GM21367 (cell line): ENCODE results near the gene RAB5IF.
"Not testable (repeated sequence)": the region's sequence is repeated elsewhere in the genome, so short reads cannot be mapped to it uniquely, and the experiment has no call there.

Experiments
- ATAC-seq: cut with Tn5 transposase; IDR thresholded peaks from one replicate; pipeline ENCODE4 v1.9.1; 2021; ENCODE audit not compliant: unreplicated experiment

The RAB5IF gene

DNA sequence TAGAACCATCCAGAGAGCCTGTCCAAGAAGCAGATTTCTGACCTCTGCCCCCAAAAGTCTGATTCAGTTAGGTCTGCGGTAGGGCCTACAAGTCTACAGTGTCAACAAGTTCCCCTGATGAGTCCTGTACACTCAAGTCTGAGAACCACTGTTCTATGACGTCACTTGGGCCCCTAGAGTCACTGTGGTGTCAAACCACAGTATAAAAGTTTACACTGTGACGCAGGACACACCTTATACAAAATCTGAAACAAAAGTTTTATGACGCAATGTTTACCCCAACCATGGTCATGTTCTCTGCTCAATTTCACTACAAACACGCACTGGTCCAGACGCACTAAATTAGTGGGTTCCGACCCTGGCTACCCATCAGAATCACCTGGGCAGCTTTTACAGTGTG, 22.5 kb downstream of the RAB5IF start:
- no peak for ATAC-seq

DNA sequence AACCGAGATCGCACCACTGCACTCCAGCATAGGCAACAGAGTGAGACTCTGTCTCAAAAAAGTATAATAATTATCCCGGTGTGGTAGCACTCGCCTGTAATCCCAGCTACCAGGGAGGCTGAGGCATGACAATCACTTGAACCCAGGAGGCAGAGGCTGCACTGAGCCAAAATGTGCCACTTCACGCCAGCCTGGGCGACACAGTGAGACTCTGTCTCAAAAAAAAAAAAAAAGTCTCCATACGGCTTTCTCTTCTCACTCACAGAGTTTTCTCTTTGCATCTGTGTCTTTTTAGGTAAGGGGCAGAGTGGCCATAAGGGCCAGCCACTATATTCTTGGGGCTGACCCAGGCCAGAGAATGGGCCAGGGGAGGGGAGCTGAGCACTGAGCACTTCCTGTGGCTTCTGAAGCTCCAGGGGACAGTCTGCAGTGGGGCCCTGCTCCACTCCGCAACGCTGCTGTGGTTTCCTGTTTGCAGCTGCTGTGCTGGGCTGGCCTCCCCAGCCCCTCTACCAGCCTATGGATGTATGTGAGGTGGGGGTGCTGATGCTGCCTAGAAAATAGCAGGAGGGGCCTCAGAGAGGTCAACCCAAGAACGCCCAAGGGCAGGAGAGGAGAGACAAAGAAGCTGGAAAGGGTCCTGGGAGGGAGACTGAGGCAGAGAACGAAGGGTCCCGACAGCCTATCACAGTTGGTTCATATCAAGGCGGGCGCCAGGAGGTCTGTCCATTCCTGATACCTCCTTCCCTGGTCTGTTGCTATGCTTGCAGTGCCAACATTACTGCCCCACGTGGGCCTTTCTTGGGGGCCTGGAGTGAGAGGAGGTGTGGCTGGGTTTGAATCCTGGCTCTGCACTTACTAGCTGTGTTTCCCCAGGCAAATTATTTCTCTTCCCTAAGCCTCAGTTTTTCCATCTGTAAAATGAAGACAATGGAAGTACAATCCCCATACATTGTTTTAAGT, 24.4 kb downstream of the RAB5IF start:
- no peak for ATAC-seq

DNA sequence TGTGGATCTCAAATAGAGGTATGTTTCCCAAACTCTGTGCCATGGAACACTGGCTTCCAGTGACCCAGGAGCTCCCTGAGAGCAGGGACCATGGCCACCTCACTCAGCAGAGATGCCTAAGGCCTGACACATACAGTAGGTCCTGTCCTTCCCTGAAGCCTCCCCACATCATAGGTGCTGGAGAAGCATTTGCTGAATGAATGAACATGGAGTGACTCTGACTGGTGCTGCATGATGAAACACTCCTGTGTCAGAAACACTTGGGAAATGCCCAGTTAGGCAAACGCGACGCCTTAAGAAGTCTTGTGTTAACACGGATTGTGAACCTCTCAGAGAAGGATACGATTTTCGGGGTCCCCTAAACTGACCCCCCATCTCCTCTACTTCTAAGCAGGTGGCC, 26.1 kb downstream of the RAB5IF start:
- no peak for ATAC-seq

DNA sequence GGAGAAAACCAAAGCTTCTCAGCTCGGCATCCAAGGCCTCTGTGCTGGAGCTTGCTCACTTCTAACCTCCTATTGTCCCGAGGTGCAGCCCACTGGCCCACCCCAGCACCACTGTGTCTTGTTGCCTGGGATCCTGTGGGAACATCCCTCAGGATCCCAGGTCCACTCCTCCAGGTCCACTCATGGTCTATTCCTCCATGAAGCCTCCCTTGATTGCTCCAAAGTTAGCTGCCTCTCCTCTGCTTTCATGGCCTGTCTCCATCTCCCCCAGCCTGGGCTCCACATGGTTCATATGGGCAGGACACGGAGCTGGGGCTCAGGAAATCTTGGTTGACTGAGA, 26.5 kb downstream of the RAB5IF start:
- ATAC-seq: no peak

DNA sequence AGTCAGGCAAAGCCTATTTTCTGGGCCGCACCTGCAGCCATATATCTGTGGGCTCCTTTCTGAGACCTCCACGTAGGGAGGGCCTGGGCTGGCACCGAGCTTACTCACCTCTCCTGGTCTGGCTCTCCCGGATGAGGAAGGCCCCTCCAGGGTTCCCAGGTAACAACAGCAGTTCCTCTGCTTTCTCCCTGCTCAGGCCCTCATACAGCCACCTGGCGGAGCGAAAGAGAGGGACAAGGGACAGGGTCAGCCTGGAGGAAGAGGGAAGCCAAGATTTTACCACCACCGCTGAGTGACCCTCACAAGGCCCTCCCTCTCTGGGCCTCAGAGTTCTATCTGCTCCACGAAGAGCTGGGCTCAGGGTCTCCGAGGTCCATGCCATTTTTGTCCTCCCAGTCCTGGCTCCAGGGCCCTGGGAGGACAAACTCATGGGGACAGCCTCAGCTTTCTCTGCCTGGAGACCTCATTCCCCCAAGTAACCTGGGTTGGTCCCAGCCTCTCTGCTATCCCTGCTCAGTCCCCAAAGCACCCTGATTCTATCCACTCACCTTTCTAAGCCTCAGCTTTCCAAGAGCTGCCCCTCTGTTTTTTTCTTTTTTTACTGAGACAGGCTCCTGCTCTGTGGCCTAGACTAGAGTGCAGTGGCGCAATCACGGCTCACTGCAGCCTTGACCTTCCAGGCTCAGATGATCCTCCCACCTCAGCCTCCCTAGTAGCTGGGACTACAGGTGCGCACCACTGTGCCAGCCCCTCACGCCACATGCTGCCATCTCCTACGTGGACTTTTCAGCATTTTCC, 27.1 kb downstream of the RAB5IF start:
- ATAC-seq: no peak

DNA sequence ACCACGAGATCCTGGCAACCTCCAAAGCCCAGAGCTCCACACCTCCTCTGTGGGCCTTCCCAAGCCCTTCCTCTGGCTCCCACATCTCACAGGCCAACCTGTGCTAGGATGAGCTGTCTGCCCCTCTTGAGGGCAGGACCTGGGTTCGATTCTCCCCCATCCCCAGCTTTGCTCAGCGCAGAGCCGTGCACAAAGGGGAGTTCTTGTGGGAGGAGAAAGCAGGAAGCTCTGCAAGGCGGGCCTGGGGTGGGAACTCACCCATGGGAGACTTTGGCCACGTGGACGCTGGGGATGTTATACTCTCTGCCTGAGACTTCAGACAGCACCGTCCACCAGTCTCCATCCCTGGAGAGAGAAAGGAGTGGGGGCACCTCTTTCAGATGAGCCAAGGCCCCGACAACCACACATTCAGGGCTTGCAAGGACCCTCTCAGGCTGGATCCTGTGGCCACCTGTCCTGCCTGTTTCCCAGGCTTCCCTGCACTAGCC, 27.8 kb downstream of the RAB5IF start:
- ATAC-seq: no peak

DNA sequence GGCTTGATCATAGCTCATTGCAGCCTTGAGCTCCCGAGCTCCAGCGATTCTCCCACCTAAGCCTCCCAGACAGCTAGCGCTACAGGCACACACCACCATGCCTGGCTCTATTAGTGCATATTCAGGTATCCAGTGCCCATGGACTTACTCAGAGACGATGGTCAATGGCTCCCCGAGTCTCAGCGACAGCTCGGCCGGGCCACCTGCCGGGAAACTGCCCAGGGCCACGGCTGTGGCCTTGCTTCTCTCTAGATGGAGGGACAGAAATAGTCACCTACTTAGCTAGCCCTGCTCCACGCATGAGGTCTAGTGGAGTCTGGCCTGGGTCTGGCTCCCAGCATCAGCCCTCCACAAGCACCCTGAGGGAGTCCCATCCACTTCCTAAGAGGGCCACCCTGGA, 28.8 kb downstream of the RAB5IF start:
- no peak for ATAC-seq

DNA sequence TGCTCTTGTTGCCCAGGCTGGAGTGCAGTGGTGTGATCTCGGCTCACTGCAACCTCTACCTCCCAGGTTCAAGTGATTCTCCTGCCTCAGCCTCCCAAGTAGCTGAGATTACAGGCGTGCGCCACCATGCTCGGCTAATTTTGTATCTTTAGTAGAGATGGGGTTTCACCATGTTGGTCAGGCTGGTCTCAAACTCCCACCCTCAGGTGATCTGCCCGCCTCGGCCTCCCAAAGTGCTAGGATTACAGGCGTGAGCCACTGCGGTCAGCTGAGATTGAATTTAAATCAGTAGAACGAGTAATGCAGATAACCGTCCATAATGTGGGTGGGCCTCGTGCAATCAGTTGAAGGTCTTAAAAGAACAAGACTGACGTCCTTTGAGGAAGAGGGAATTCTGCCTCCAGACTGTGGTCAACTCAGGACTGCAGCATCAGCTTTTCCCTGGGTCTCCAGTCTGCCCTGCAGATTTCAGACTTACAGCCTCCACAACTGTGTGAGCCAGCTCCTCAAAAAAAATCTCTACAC, 33.4 kb downstream of the RAB5IF start:
- ATAC-seq: not testable (repeated sequence)

DNA sequence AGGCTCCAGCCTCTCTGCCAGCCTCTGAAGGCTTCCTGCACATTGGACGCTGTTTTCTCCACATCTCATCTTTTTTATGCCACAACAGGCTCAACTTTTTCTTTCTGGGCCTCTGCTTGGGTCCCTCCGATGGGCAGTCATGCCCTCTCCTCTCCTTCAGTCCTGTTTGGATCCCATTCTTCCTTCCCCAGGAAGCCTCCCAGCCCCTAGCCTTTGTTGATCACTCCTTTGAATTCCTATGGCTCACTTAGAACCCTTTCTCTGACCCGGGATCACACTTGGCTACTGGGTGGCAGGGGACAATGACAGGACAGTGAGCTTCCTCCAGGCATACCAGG, 35.9 kb downstream of the RAB5IF start:
- ATAC-seq: no peak

DNA sequence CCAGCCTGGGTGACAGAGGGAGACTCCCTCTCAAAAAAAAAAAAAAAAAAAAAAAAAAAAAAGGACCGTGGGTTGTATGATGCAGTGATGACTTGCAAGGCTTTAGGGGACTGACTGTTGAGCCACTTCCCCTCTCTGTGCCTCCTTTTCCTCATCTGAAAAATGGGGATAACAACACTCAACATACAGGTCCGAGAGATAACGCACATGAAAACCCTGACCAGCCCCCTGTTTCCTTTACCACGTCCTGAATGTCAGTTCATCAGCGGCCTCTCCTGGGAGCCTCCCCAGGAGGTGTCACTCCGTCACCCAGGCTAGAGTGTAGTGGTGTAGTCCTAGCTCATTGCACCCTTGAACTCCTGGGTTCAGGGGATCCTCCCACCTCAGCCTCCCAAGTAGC, 36.6 kb downstream of the RAB5IF start:
- no peak for ATAC-seq

DNA sequence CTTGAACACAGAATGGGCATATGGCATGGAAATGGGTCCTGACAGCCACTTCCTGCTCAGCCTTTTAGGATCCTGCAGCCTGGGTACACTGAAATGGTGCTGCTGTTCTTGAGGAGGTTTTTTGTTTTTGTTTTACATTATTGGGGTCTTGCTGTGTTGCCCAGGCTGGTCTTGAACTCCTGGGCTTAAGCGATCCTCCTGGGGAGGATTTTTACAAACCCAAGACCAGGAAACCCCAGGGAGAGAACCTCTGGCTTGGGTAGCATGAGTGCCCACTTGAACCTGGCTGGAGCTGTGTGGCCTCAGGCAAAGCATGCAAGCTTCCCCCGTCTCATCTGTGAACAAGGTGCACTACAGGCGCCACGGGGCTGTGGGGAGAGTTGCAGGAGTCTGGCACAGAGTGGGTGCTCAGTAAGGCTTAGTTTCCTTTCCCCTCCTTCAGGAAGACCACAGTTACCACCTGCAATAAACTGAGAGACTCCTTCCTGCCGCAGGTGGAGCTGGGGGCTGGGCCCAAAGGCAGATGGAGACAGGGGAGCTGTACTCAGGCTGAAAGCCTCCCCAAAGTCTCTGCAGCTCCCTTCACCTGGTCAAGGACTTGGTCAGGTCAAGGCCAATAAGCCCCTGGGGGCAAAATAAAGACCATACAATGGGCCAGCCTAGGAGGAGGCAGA, 38.6 kb downstream of the RAB5IF start:
- ATAC-seq: no peak

DNA sequence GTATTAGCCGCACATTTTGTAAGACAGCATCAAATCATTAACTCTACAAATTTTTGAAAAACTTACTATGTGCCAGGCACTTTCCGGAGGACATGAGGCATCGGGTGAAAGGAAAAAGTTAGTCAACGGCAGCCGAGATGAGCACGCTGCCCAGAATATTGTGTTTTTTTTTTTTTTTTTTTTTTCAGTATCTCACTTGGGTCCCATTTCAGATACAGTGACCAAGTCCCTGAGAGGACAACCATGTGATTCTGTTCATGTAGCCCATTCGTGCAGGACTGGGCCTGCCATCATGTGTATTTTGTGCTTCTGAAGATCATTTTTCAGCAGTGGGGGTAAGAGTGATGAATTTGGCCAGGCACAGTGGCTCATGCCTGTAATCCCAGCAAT, 39.1 kb downstream of the RAB5IF start:
- ATAC-seq: no peak

DNA sequence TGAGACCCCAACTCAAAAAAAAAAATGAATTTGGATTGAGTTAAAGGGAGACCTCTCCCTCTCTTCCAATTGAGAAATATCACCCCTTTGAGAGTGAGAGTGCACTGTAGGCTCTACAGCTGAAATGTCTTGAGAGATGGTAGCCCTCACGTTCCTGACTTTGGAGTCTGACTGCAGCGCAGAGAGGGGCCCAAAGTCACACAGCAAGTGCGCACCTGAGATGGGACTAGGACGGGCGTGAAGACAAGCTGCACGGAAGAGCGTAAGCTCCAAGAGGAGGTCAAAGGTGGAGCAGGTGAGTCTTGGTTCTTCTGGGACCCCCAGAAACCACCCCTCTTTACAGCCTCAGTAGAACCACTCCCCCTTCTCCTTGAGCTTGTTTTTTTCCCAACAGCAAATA, 39.8 kb downstream of the RAB5IF start:
- no peak for ATAC-seq

DNA sequence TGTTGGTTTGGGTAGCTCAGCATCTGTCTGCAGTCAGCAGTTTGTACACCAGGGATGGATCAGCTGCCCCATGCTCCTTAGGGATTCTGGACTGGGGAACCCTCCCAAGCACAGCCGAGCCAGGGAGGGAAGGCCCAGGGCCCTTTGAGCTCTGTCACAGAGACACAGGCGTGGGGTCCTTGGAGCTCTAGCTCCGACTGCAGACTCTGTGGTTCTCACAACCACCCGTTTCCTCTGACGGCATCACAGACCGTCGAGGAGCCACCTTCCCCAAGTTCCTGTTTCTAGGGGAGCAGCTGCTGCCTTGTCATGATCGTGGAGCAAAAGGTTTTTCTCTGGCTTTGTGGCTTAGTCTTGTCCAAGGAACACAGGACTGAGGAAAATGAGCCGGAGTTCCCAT, 40.4 kb downstream of the RAB5IF start, which contains the start of gene SLA2:
TSS of gene SLA2 (minus strand) at position 199 of the 400 bp plus-strand sequence. CDS start 4,861 bp downstream, outside the sequence.
- no peak for ATAC-seq

DNA sequence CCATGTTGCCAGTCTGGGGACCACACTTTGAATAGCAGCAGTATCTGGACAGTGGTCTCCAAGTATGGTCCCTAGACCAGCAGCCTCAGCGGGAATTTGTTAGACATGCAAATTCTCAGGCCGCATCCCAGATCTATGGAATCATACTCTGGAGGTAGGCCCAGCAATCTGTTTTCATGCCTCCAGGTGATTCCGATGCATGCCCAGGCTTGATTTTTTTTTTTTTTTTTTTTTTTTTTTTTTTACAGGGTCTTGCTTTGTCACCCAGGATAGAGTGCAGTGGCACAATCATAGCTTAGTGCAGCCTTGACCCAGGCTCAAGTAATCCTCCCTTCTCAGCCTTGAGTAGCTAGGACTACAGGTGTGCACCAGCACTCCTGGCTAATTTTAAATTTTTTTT, 41.1 kb downstream of the RAB5IF start:
- ATAC-seq: no peak

DNA sequence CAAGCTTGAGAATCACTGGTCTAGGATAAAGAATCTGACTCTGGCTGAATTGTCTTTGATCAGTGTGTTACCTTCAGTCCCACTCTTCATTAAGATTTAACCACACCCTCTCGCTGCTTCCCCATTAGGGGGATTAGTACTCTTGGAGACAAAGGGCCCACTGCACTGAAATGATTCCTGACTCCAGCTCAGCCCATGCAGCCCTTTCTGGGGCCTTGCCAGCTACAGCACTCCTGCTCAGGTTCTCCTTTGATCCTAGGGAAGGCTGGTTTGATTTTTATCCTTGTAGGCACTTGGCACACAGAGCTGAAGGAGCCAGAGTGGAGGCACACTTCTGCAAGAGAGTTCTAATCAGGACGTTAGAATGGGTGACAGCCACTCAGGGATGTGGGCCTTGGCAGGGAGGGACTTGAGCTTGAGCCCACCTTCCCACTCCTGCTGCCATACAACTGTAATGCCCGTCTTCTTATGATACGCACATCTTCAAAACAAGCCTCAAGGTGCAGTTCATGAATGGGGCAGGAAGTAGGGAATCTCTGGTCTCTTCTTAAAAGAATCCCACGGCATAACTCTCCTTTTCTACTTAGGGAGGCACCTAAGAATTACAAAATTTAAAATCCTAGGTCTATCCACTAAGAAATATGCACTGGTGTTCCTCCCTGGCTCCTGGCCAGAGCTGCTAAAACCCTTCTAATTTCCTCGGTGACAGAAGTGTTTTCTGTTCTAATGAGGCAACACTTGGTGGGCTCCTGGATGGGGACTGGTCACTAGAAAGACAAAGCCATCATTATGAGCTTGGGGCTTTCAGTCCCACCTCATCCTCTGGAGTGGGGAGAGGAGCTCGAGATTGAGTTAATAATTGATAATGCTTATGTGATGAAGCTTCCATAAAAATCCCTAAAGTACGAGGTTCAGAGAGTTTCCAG, 41.9 kb downstream of the RAB5IF start:
- ATAC-seq: no peak

DNA sequence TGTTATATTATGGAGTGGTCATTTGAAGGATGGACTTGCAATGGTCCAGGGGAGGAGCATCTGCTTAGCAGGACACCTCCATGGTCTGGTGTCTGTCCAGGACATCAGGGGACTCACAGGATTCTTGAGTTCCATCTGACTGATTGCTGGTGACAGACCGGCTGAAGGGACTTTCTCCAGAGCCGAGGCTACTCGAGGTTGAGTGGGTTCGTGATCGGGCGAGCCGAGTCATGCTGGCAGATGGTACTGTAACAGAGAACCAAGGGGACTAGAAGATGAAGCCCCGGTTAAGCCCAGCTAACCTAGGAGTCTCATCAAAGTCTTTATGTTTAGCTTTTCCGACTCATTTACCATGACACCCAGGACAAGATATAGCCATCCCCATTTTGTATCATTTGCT, 47.9 kb downstream of the RAB5IF start:
- no peak for ATAC-seq

DNA sequence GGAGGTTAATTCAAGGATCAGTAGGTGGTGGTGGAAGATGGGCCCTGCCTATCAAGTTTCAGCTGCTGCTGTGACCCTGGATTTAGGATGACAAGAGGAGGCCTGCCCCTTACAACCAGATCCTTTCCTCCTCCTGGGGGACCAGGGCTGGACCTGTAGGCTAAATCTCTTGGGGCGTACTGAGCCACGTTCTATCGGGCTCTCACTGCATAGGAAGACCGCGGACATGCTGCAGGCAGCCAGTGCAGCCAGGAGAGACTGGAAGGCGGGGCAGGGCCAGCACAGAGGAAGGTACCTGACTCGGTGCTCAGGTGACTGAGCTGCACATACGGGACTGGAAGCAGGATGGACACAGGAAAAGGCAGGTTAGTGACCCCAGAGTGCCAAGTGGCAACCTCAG, 48.9 kb downstream of the RAB5IF start:
- ATAC-seq: no peak

DNA sequence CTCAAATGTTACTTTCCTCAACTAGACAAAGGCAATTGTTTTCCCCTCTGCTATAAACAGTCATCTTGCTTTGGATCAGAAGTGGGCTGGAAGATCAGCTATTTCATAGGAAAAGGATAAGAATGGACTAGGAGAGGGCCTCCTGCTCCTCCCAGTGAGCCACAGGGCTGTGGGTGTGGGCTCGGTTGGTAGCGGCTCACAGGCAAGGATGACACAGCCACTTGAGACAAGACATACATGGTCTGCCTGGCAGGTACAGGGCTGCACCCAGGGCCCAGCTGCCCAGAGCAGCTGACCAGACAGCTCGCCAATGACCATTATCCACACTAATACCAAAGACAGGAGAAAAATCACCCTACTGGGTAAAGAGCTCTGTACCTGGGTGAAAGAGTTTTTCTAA, 49.4 kb downstream of the RAB5IF start:
- no peak for ATAC-seq

DNA sequence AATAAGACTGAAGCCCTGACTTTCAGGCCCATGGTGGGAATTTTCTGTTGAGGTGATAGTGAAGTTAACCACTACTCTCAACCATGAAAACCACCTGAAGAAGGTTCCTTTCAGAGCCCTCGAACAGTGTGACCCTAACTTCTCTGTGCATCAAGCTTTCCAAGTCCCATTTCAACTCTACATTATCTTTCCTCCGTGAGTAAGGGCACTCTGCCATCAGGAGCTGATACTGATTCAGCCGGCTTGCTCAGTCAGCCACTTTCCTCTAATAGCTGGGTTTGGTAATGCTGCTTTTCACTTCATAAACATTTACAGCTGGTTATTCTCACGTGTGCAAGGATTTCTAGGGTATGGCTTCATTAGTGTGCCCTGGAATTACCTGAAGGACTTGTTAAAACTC, 51.2 kb downstream of the RAB5IF start:
- ATAC-seq: no peak
